ENCODE data around the gene HEATR3. TPM values are rescaled to one million over a fixed set of nuclear protein-coding genes. Genes with fewer than 3 reads are reported as not detected.

HEATR3 gene
- total and polyA plus RNA-seq, 2 donors (not counting 1 experiment from before 2014, with no cell fraction given) = 15.0 to 23.9 TPM

DNA sequence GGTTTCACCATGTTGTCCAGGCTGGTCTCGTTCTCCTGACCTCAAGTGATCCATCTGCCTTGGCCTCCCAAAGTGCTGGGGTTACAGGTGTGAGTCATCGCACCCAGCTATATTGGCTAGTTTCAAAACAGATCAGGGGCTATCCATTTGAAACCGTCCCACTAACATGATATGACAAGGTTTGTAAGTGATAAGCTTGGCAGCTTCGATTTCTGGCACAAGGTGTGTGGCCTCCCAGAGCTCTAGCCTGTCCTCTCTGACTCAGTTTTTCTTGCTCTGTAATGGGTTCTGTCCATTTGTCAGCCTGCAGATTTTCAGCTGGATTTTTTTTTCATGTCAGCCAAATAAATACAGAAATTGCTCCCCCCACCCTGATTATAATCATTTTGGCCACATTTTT, 55.5 kb downstream of the HEATR3 start:
- Histone ChIP-seq H3K9me3 (ENCODE audit: control insufficient read depth, insufficient read depth, low read depth, low read length) (no peaks in the 10 kb centered on the region), H3K36me3 (ENCODE audit: control insufficient read depth, insufficient read depth, low read length) (no peaks in the 10 kb centered on the region), H2AFZ (ENCODE audit: low read length) (no peak overlapping the region), H3K27me3 (ENCODE audit: control insufficient read depth, insufficient read depth, low read length) (peaks cover 3% of the 10 kb centered on the region), H3K27ac (ENCODE audit: insufficient read depth, low read length) (no peak overlapping the region), H4K20me1 (ENCODE audit: control insufficient read depth, extremely low read depth, insufficient read depth, low read length) (no peaks in the 10 kb centered on the region), H3K4me2 (ENCODE audit: extremely low read depth, insufficient read depth, low read length) (no peak overlapping the region), H3K79me2 (ENCODE audit: control insufficient read depth, insufficient read depth, low read length) (no peaks in the 10 kb centered on the region), H3K4me3 (replicated peaks in 1 of 4; ENCODE audit: control extremely low read depth in 1 of 4, insufficient read depth in 1 of 4, low read depth in 3 of 4, low read length in 4 of 4) (no peak overlapping the region), H3K4me1 (ENCODE audit: control insufficient read depth, extremely low read depth, insufficient read depth, low read length) (no peaks in the 10 kb centered on the region), H3K9ac (ENCODE audit: insufficient read depth, low read length) (no peak overlapping the region)
- TF ChIP-seq EZH2 (IDR thresholded peaks at IDR 0.05; ENCODE audit: low read length, missing control alignments) (no peak), CTCF (conservative IDR thresholded peaks at IDR 0.05 in 1 of 2, IDR thresholded peaks at IDR 0.05 in 1 of 2; ENCODE audit: low read depth in 1 of 2, low read length in 2 of 2) (no peak)
- DNase-seq (ENCODE audit: low read depth in 2 of 2) = no peak

- H2AFZ ChIP-seq (ENCODE audit: low read length) = no peak overlapping the region
- no peaks in the 10 kb centered on the region for H3K79me2 ChIP-seq (ENCODE audit: control insufficient read depth, insufficient read depth, low read length)
- no peak overlapping the region for H3K4me3 ChIP-seq (replicated peaks in 1 of 4; ENCODE audit: control extremely low read depth in 1 of 4, insufficient read depth in 1 of 4, low read depth in 3 of 4, low read length in 4 of 4)
- no peaks in the 10 kb centered on the region for H3K9me3 ChIP-seq (ENCODE audit: control insufficient read depth, insufficient read depth, low read depth, low read length)
- TF ChIP-seq CTCF (conservative IDR thresholded peaks at IDR 0.05 in 1 of 2, IDR thresholded peaks at IDR 0.05 in 1 of 2; ENCODE audit: low read depth in 1 of 2, low read length in 2 of 2) (no peak), EZH2 (IDR thresholded peaks at IDR 0.05; ENCODE audit: low read length, missing control alignments) (no peak)
- DNase-seq (ENCODE audit: low read depth in 2 of 2) = no peak
- H3K27me3 ChIP-seq (ENCODE audit: control insufficient read depth, insufficient read depth, low read length) = peaks cover 3% of the 10 kb centered on the region
- no peak overlapping the region for H3K27ac ChIP-seq (ENCODE audit: insufficient read depth, low read length)
- H3K9ac ChIP-seq (ENCODE audit: insufficient read depth, low read length) = no peak overlapping the region
- H3K36me3 ChIP-seq (ENCODE audit: control insufficient read depth, insufficient read depth, low read length) = no peaks in the 10 kb centered on the region
- no peaks in the 10 kb centered on the region for H4K20me1 ChIP-seq (ENCODE audit: control insufficient read depth, extremely low read depth, insufficient read depth, low read length)
- H3K4me1 ChIP-seq (ENCODE audit: control insufficient read depth, extremely low read depth, insufficient read depth, low read length) = no peaks in the 10 kb centered on the region
- no peak overlapping the region for H3K4me2 ChIP-seq (ENCODE audit: extremely low read depth, insufficient read depth, low read length)
Measured at GRCh38 chr16:50121721-50122445, 56.1 kb downstream of the HEATR3 start.

DNA sequence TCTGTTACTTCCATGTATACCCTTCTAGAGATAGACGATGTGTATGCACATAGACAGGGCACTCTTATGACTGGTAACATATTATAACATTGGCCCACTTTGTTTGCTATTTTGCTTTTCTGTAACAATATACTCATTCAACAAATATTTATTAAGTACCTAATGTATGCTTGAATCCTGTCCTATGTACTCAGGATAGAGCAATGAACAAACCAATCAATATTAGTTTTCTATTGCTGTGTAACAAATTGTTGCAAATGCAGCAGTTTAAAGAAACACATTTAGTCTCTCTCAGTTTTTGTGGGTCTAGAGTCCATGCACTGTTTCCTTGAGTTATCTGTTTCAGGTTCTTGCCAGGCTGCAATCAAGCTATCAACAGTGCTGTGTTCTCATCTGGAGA, 57.6 kb downstream of the HEATR3 start:
- no peak overlapping the region for H2AFZ ChIP-seq (ENCODE audit: low read length)
- H3K27me3 ChIP-seq (ENCODE audit: control insufficient read depth, insufficient read depth, low read length) = peaks cover 3% of the 10 kb centered on the region
- no peaks in the 10 kb centered on the region for H4K20me1 ChIP-seq (ENCODE audit: control insufficient read depth, extremely low read depth, insufficient read depth, low read length)
- no peak overlapping the region for H3K9ac ChIP-seq (ENCODE audit: insufficient read depth, low read length)
- DNase-seq (ENCODE audit: low read depth in 2 of 2) = no peak
- TF ChIP-seq CTCF (conservative IDR thresholded peaks at IDR 0.05 in 1 of 2, IDR thresholded peaks at IDR 0.05 in 1 of 2; ENCODE audit: low read depth in 1 of 2, low read length in 2 of 2) (no peak), EZH2 (IDR thresholded peaks at IDR 0.05; ENCODE audit: low read length, missing control alignments) (no peak)
- no peak overlapping the region for H3K27ac ChIP-seq (ENCODE audit: insufficient read depth, low read length)
- H3K79me2 ChIP-seq (ENCODE audit: control insufficient read depth, insufficient read depth, low read length) = no peaks in the 10 kb centered on the region
- no peak overlapping the region for H3K4me2 ChIP-seq (ENCODE audit: extremely low read depth, insufficient read depth, low read length)
- H3K4me1 ChIP-seq (ENCODE audit: control insufficient read depth, extremely low read depth, insufficient read depth, low read length) = no peaks in the 10 kb centered on the region
- H3K36me3 ChIP-seq (ENCODE audit: control insufficient read depth, insufficient read depth, low read length) = no peaks in the 10 kb centered on the region
- no peaks in the 10 kb centered on the region for H3K9me3 ChIP-seq (ENCODE audit: control insufficient read depth, insufficient read depth, low read depth, low read length)
- no peak overlapping the region for H3K4me3 ChIP-seq (replicated peaks in 1 of 4; ENCODE audit: control extremely low read depth in 1 of 4, insufficient read depth in 1 of 4, low read depth in 3 of 4, low read length in 4 of 4)
